WTC11 (cell line): Measurements from ENCODE around the gene MEGF11. TPM values are rescaled to one million over a fixed set of nuclear protein-coding genes. Genes with fewer than 3 reads are reported as not detected.

ENCODE experiments used
- ATAC-seq: fragments of 200-7000 bp; cut with Tn5 transposase; 2 replicates; pipeline ENCODE4 v1.10.0; 2021; ENCODE audit warnings: mild to moderate bottlenecking, moderate library complexity
- CTCF ChIA-PET: fragments of 300-600 bp; sonication (Branson Sonifier 250); formaldehyde crosslinking; loops from one replicate; lab custom pipeline; 2021; ENCODE audit warnings: antibody characterized with exemption; lab: Charles Lee
- POLR2A ChIA-PET: fragments of 350-600 bp; sonication (Branson Sonifier 250); formaldehyde crosslinking; loops from one replicate; lab custom pipeline; 2021; ENCODE audit warnings: antibody characterized with exemption; lab: Charles Lee
- DNase-seq: peaks from one replicate; pipeline ENCODE4 v3.0.0; 2021; ENCODE audit warnings: low spot score
- H3K27ac Mint-ChIP-seq: 2 replicates; pipeline ENCODE4 v1.8.0; 2021; ENCODE audit warnings: mixed read lengths
- H3K27me3 Mint-ChIP-seq: 2 replicates; pipeline ENCODE4 v1.8.0; 2021; ENCODE audit warnings: low read depth, mild to moderate bottlenecking, moderate library complexity, mixed read lengths
- H3K36me3 Mint-ChIP-seq: 2 replicates; pipeline ENCODE4 v1.8.0; 2021; ENCODE audit warnings: mixed read lengths
- H3K4me1 Mint-ChIP-seq: 2 replicates; pipeline ENCODE4 v1.8.0; 2022; ENCODE audit warnings: mixed read lengths
- H3K4me3 Mint-ChIP-seq: 2 replicates; pipeline ENCODE4 v1.8.0; 2021; ENCODE audit warnings: mild to moderate bottlenecking, moderate library complexity, mixed read lengths
- H3K9me3 Mint-ChIP-seq: 2 replicates; pipeline ENCODE4 v1.8.0; 2021; ENCODE audit warnings: mixed read lengths
- CBFB ChIP-seq: sonication (generic); formaldehyde crosslinking; IDR thresholded peaks from 2 replicates; pipeline ENCODE4 v1.8.1; 2022; ENCODE audit warnings: mild to moderate bottlenecking, low read depth, missing genetic modification reagents
- CREM ChIP-seq: sonication (generic); formaldehyde crosslinking; IDR thresholded peaks from 2 replicates; pipeline ENCODE4 v1.8.1; 2022; ENCODE audit warnings: mild to moderate bottlenecking, missing genetic modification reagents, moderate library complexity
- ERG ChIP-seq: fragments of 250-450 bp; sonication (Bioruptor Pico); IDR thresholded peaks from 2 replicates; pipeline ENCODE4 v1.8.0; 2021; ENCODE audit warnings: mild to moderate bottlenecking
- ESRRA ChIP-seq: sonication (generic); formaldehyde crosslinking; IDR thresholded peaks from 2 replicates; pipeline ENCODE4 v1.8.1; 2022; ENCODE audit warnings: mild to moderate bottlenecking, missing genetic modification reagents, borderline replicate concordance
- FOXJ3 ChIP-seq: sonication (generic); formaldehyde crosslinking; IDR thresholded peaks from 2 replicates; pipeline ENCODE4 v1.9.0; 2021; ENCODE audit warnings: missing genetic modification reagents, mild to moderate bottlenecking, borderline replicate concordance
- IRF1 ChIP-seq: sonication (generic); formaldehyde crosslinking; IDR thresholded peaks from 2 replicates; pipeline ENCODE4 v1.8.0; 2023; ENCODE audit warnings: missing genetic modification reagents
- JUN ChIP-seq: sonication (generic); formaldehyde crosslinking; IDR thresholded peaks from 2 replicates; pipeline ENCODE4 v1.8.0; 2023; ENCODE audit warnings: mild to moderate bottlenecking, missing genetic modification reagents
- OVOL2 ChIP-seq: fragments of 250-450 bp; sonication (Bioruptor Pico); IDR thresholded peaks from 2 replicates; pipeline ENCODE4 v1.9.0; 2021; ENCODE audit warnings: mild to moderate bottlenecking, borderline replicate concordance
- RELA ChIP-seq: sonication (generic); formaldehyde crosslinking; IDR thresholded peaks from 2 replicates; pipeline ENCODE4 v1.8.1; 2022; ENCODE audit warnings: missing genetic modification reagents, mild to moderate bottlenecking, borderline replicate concordance
- TEAD4 ChIP-seq: sonication (generic); formaldehyde crosslinking; IDR thresholded peaks from 2 replicates; pipeline ENCODE4 v1.8.0; 2022; ENCODE audit warnings: mild to moderate bottlenecking, missing genetic modification reagents
- ZBTB21 ChIP-seq: sonication (generic); formaldehyde crosslinking; IDR thresholded peaks from 2 replicates; pipeline ENCODE4 v1.8.1; 2023; ENCODE audit warnings: mild to moderate bottlenecking, missing genetic modification reagents, borderline replicate concordance
- ZNF121 ChIP-seq: sonication (generic); formaldehyde crosslinking; IDR thresholded peaks from 2 replicates; pipeline ENCODE4 v1.8.0; 2023; ENCODE audit warnings: missing genetic modification reagents
- ZNF138 ChIP-seq: sonication (generic); formaldehyde crosslinking; conservative IDR thresholded peaks from 2 replicates; pipeline ENCODE4 v1.8.1; 2022; ENCODE audit warnings: mild to moderate bottlenecking, moderate library complexity, missing genetic modification reagents
- total RNA-seq: library from RNA; stranded (reverse); gene quantifications from 3 replicates; pipeline ENCODE4 v1.2.3, GENCODE V29; 2021

MEGF11 gene
- total RNA-seq, 1 experiment from 2014 or later: 3.3 TPM

- Mint-ChIP-seq H3K4me3 (no peak overlapping the region), H3K9me3 (no peaks in the 10 kb centered on the region), H3K4me1 (peaks cover 39% of the 10 kb centered on the region), H3K36me3 (no peaks in the 10 kb centered on the region), H3K27me3 (peaks cover 4% of the 10 kb centered on the region)
- CTCF ChIA-PET: interaction anchor here (1.2 to 2.9 kb wide), 3 partner anchors 8 to 108 kb away, joined by 3 to 13 read pairs (median 3); no protein-coding TSS in a partner anchor
- TF ChIP-seq CREM (CRISPR knock-in tag) (no peak), ZBTB21 (CRISPR knock-in tag) (no peak), RELA (CRISPR knock-in tag) (no peak), ESRRA (CRISPR knock-in tag) (peak; percentile 74; the same call in 1 of the 2 replicates)
- TF ChIP-seq, all 79 proteins: peak for 1
- DNase-seq (no peak), ATAC-seq (no peak)
- POLR2A ChIA-PET: no interaction called here
- no peak overlapping the region for H3K27ac Mint-ChIP-seq
Measured at GRCh38 chr15:66189291-66189690, 64.3 kb downstream of the MEGF11 start.

GRCh38 chr15:66188464-66188863 lies 65.1 kb downstream of the MEGF11 start:
- no peak for ATAC-seq

GRCh38 chr15:66187271-66187670 lies 66.3 kb downstream of the MEGF11 start:
- H3K27me3 Mint-ChIP-seq: peaks cover 4% of the 10 kb centered on the region
- no peak for ATAC-seq
- H3K36me3 Mint-ChIP-seq: no peaks in the 10 kb centered on the region
- no peak overlapping the region for H3K27ac Mint-ChIP-seq
- peaks cover 58% of the 10 kb centered on the region for H3K4me1 Mint-ChIP-seq
- no peak for TF ChIP-seq ERG (CRISPR knock-in tag)
- no peak for TF ChIP-seq ZNF138 (CRISPR knock-in tag)
- no peak for TF ChIP-seq JUN (CRISPR knock-in tag)
- no peak for TF ChIP-seq CBFB (CRISPR knock-in tag)
- TF ChIP-seq OVOL2 (CRISPR knock-in tag): no peak
- no peak for TF ChIP-seq ZNF121
- TF ChIP-seq, all 79 proteins: peak for 0
- H3K4me3 Mint-ChIP-seq: no peak overlapping the region
- H3K9me3 Mint-ChIP-seq: no peaks in the 10 kb centered on the region
- ChIA-PET POLR2A (no interaction called here), CTCF (no interaction called here)
- no peak for DNase-seq

More at GRCh38 chr15:66188464-66188863, 65.1 kb downstream of the MEGF11 start:
- Mint-ChIP-seq H3K27ac (no peak overlapping the region), H3K36me3 (no peaks in the 10 kb centered on the region), H3K4me3 (no peak overlapping the region), H3K27me3 (peaks cover 4% of the 10 kb centered on the region), H3K9me3 (no peaks in the 10 kb centered on the region), H3K4me1 (peaks cover 47% of the 10 kb centered on the region)
- no peak for DNase-seq
- CTCF ChIA-PET: interaction anchor here (1.3 kb wide), 1 partner anchor 43 kb away, joined by 3 read pairs; no protein-coding TSS in a partner anchor
- TF ChIP-seq ERG (CRISPR knock-in tag) (no peak), TEAD4 (no peak)
- POLR2A ChIA-PET: no interaction called here

GRCh38 chr15:66186049-66186825 lies 67.3 kb downstream of the MEGF11 start:
- ChIA-PET POLR2A (interaction anchor here (0.6 kb wide), 1 partner anchor 70 kb away, joined by 3 read pairs; no protein-coding TSS in a partner anchor), CTCF (interaction anchor here (0.6 to 1.1 kb wide), 4 partner anchors 10 to 313 kb away, joined by 3 read pairs; no protein-coding TSS in a partner anchor)
- ATAC-seq (no peak), DNase-seq (no peak)
- Mint-ChIP-seq H3K9me3 (no peaks in the 10 kb centered on the region), H3K27ac (no peak overlapping the region)
- no peak for TF ChIP-seq FOXJ3 (CRISPR knock-in tag)
- no peak for TF ChIP-seq IRF1 (CRISPR knock-in tag)
- TF ChIP-seq, all 79 proteins: peak for 0
- peaks cover 4% of the 10 kb centered on the region for H3K27me3 Mint-ChIP-seq
- peaks cover 66% of the 10 kb centered on the region for H3K4me1 Mint-ChIP-seq
- no peak overlapping the region for H3K4me3 Mint-ChIP-seq
- H3K36me3 Mint-ChIP-seq: no peaks in the 10 kb centered on the region
